NCI-H2227 (cell line): Measurements from ENCODE around the gene TGIF1.
"Not testable (repeated sequence)": the region's sequence is repeated elsewhere in the genome, so short reads cannot be mapped to it uniquely, and the experiment has no call there.

ENCODE experiments used
- DNase-seq: peaks from one replicate; lab custom pipeline; 2025; ENCODE audit not compliant: unreplicated experiment; lab: John Stamatoyannopoulos, UW

The TGIF1 gene

DNA sequence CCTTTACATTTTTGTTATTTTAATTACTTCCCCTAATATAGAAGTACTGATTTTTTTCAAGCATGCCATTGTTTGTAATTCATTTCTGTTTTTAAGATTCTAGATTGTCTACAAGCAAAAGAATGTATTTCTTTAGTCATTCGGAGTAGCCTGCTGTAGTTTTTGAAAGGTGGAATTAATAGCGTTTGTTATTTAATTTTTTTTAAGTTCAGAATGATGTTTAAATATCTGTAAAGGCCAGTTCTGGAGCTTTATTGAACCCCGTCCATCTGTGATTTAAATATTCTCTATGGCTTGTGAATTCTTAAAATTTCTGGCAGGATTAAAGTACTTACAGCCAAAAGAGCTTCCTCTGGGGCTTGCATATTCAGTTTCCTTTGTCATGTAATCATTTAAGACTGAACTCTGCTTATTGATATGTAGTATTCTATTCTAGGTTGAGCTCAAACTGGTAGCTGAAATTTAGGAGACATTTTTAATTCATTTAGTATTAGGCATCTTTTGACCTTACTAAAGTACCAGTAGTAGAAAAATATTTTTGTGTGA is 5.2 kb downstream of the TGIF1 start:
- no peak for DNase-seq

- DNase-seq: no peak
Observed at GRCh38 chr18:3455907-3456685, 6.1 kb downstream of the TGIF1 start.

GRCh38 chr18:3456686-3457069 is 6.7 kb downstream of the TGIF1 start:
- DNase-seq: no peak

GRCh38 chr18:3457261-3457724 is 7.3 kb downstream of the TGIF1 start:
- no peak for DNase-seq

DNA sequence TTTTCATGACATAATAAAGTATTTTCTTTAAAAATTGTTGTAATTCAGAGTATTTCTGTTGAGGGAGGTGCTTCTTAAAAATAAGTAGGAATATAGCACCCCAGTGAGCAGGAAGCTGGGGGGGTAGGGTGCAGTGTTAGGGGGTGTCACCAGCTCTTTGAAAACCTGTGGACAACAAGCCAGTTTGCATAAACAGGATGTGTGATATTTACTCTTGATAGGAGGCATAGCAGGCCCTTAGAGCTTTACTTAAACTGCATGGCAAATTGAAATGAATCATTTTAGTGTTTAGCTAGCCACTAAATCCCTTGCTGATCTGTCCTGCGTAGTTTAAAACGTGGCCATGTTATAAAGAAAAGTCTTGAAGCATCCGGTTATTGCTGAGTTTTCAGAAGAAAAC is 8.4 kb downstream of the TGIF1 start:
- no peak for DNase-seq

DNA sequence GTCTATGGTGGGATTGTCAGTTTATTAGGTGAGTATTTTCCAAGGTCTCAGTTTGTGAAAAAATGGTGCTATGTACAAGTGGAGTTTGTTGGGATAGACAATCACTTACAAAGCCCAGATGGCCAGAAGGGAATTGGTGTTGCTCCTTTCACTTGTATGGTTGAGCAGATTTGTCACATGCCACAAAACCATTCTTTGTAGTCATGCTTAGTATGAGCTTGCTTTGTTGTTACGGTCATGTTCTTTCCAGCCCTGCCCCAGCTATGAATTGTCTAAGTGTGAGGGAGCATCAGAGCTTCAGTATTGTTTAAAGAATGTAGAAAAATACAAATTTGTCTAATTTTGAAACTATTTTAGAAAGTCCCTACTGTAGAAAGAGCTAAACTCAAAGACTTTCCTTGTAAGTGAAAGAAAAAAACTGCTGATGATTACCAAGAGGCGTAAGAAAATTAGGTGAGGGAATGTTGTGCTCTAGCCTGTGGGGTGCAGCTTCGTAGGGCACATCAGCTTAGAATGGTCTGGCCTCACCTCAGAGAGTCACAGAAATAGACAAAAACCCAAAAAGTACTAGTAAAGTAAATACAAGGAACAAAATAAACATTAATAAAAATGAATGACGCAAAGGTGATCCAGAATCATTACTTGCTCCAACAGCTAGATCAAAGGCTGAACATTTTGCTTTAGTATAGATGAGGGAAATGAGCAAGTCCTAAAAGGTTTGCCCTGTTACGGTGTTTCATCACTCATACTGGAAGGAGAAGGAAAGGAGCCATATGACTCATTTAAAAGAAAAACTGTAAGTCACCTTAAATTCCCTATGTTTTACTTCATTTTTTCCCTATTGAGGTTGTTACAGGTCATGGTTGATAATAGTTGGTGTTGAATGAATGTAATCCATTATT is 9.2 kb downstream of the TGIF1 start:
- DNase-seq: no peak

DNA sequence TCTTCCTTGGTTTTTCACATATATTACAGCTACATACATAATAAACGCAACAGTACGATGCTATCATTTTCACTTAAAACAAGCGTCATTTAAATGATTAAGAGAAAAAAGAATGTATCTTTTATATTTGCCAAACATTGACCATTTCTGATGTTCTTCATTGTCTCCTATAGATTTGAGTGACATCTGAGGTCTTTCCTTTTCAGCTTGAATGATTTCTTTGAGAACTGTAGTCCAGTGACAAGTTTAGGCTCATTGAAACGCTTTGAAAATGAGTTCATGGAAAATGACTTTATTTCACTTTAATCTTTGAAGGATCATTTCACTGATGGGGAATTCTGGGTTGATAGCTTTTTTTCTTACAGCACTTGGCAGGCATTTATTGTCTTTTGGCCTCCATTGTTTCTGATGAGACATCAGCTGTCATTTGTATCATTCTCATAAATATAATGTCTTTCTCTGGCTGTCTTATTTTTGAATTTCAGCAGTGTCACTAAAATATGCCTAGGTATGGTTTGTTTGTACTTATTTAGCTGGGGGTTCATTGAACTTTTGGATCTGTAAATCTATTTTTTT is 10.9 kb downstream of the TGIF1 start:
- no peak for DNase-seq

GRCh38 chr18:3461704-3462103 is 11.7 kb downstream of the TGIF1 start:
- no peak for DNase-seq

GRCh38 chr18:3463051-3463450 is 13.1 kb downstream of the TGIF1 start:
- DNase-seq: no peak

- DNase-seq: no peak
Observed at GRCh38 chr18:3466045-3466444, 16.1 kb downstream of the TGIF1 start.

- DNase-seq: no peak
Observed at GRCh38 chr18:3466872-3467271, 16.9 kb downstream of the TGIF1 start.

DNA sequence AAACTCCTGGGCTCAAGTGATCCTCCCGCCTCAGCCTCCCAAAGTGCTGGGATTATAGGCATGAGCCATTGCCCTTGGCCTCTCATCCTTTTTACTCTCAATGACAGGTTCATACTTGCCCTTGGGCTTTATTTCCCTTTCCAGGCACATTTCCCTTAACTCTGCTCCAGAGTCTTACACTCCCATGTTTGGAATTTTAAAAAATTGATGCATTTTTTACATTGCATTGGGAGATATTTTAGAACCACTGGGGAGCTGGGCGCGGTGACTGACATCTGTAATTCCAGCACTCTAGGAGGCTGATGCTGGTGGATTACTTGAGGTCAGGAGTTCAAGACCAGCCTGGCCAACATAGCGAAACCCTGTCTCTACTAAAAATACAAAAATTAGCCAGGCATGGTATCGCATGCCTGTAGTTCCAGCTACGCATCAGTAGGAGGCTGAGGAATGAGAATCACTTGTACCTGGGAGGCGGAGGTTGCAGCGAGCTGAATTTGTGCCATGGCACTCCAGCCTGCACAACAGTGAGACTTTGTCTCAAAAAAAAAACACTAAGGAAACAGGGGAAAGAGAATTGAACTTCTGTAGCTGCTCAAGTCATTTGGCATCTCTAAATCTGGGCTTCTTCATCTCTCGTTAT is 18.2 kb downstream of the TGIF1 start:
- DNase-seq: no peak

GRCh38 chr18:3468833-3469232 is 18.9 kb downstream of the TGIF1 start:
- DNase-seq: no peak

GRCh38 chr18:3471141-3471648 is 21.2 kb downstream of the TGIF1 start:
- DNase-seq: no peak

DNA sequence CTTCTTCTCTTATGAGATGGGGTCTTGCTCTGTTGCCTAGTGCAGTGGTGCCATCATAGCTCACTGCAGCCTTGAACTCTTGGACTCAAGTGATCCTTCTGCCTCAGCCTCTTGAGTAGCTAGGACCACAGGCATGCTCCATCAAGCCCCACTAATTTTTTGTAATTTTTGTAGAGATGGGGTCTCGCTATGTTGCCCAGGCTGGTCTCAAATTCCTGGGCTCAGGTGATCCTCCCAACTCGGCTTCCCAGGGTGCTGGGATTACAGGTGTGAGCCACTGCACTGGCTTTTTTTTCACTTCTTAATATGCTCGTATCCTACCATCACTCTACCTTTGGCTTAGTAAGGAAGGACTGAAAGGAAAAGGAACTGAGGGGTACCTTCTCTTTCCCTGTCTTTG is 22.1 kb downstream of the TGIF1 start:
- DNase-seq: not testable (repeated sequence)

GRCh38 chr18:3472681-3473544 is 22.9 kb downstream of the TGIF1 start:
- DNase-seq: no peak

- DNase-seq: no peak
Observed at GRCh38 chr18:3478262-3478978, 28.4 kb downstream of the TGIF1 start.

DNA sequence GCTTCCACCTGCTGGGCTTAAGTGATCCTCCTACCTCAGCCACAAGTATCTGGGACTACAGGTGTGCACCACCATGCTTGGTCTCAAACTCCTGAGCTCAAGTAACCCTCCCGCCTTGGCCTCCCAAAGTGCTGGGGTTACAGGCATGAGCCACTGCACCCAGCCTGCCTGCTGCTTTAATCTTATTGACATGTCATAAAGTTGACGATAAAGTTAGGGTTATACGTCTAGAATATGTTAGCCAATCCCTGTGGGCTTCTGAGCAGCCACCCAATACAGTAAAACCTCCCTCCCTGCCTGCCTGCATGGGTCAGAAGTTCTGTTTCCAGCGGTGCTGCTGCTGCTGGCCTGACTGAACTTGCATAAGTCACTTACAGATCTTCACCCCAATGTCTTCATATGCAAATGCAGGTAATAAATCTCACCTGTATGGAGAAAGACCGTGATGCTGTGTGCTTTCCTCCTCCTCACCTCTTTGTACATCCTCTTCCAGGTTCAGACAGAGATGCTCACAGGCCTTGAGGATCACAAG is 30.1 kb downstream of the TGIF1 start:
- DNase-seq: no peak
